NB4 (cell line): ENCODE measurements around the gene YWHAG.

Source experiments
- MYC ChIP-seq: IDR thresholded peaks from 2 replicates; pipeline ENCODE4 v1.6.1; 2011; ENCODE audit warnings: low read depth, low read length
- POLR2A ChIP-seq: IDR thresholded peaks from 2 replicates; pipeline ENCODE4 v1.6.1; 2011; ENCODE audit warnings: mild to moderate bottlenecking; ENCODE audit not compliant: insufficient read length; ENCODE audit errors: extremely low read depth
- TF ChIP-seq, protein P1 (sequence below): IDR thresholded peaks from one replicate; pipeline ENCODE4 v1.5.1; 2012; ENCODE audit warnings: low read depth, low read length
- TF ChIP-seq, protein P2 (sequence below): IDR thresholded peaks from 2 replicates; pipeline ENCODE4 v1.6.1; 2011; ENCODE audit warnings: low read depth, low read length

DNA sequence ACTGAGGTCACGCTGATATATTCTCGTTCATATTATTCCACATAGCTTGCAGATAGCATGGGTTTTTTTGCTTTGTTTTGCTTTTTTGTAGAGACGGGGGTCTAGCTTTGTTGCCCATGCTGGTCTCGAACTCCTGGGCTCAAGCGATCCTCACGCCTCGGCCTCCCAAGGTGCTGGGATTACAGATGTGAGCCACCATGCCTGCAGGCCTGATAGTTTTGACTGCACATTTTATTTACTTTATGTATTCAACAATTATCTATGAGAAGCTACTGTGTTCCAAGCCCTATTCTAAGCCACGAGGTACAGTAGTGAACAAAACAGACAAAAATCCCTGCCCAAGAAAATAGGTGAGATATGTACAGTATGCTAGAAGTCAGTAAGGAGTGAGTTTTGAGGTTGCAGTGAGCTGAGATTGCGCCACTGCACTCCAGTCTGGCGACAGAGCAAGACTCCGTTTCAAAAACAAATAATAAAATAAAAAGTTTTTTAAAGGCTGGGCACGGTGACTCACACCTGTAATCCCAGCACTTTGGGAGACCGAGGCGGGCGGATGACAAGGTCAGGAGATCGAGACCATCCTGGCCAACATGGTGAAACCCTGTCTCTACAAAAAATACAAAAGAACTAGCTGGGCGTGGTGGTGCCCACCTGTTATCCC lies 1.3 kb upstream of the YWHAG start:
- TF ChIP-seq, protein P1, sequence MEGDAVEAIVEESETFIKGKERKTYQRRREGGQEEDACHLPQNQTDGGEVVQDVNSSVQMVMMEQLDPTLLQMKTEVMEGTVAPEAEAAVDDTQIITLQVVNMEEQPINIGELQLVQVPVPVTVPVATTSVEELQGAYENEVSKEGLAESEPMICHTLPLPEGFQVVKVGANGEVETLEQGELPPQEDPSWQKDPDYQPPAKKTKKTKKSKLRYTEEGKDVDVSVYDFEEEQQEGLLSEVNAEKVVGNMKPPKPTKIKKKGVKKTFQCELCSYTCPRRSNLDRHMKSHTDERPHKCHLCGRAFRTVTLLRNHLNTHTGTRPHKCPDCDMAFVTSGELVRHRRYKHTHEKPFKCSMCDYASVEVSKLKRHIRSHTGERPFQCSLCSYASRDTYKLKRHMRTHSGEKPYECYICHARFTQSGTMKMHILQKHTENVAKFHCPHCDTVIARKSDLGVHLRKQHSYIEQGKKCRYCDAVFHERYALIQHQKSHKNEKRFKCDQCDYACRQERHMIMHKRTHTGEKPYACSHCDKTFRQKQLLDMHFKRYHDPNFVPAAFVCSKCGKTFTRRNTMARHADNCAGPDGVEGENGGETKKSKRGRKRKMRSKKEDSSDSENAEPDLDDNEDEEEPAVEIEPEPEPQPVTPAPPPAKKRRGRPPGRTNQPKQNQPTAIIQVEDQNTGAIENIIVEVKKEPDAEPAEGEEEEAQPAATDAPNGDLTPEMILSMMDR, result no peak
- TF ChIP-seq POLR2A (no peak), MYC (no peak)
- TF ChIP-seq, protein P2, sequence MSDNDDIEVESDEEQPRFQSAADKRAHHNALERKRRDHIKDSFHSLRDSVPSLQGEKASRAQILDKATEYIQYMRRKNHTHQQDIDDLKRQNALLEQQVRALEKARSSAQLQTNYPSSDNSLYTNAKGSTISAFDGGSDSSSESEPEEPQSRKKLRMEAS, result no peak
